ENCODE measurements around the gene EIF1.

- no peak for TF ChIP-seq CTCF (IDR thresholded peaks at IDR 0.05)
- no peak for TF ChIP-seq EZH2 (IDR thresholded peaks at IDR 0.05; ENCODE audit: borderline replicate concordance, insufficient read depth, low read depth, low read length, poor library complexity, severe bottlenecking)
These were observed at the start of gene EIF1 for GRCh38 chr17:41688641-41689496.

Data from B cell (primary cell).